Activated CD8-positive, alpha-beta T cell treated with anti-CD3 and anti-CD28 coated beads for 36 hours (primary cell): Measurements from ENCODE around the gene KIF2A. TPM values are rescaled to one million over a fixed set of nuclear protein-coding genes. Genes with fewer than 3 reads are reported as not detected.

ENCODE experiments used
- ATAC-seq: fragments of 200-7000 bp; cut with Tn5 transposase; one replicate; pipeline ENCODE4 v1.10.0; 2021; ENCODE audit warnings: mild to moderate bottlenecking, moderate library complexity
- CTCF ChIA-PET: fragments of 350-600 bp; sonication (Branson Sonifier 250); formaldehyde crosslinking; loops from one replicate; lab custom pipeline; 2021; ENCODE audit warnings: antibody characterized with exemption; lab: Charles Lee
- POLR2A ChIA-PET: fragments of 350-600 bp; sonication (Branson Sonifier 250); formaldehyde crosslinking; loops from one replicate; lab custom pipeline; 2021; ENCODE audit warnings: antibody characterized with exemption; lab: Charles Lee
- DNase-seq: peaks from one replicate; pipeline ENCODE4 v3.0.0-alpha.2; 2020
- H3K27ac Mint-ChIP-seq: one replicate; pipeline ENCODE4 v1.8.0; 2021; ENCODE audit warnings: mild to moderate bottlenecking, mixed read lengths
- H3K27me3 Mint-ChIP-seq: one replicate; pipeline ENCODE4 v1.8.0; 2021; ENCODE audit warnings: mixed read lengths
- H3K36me3 Mint-ChIP-seq: one replicate; pipeline ENCODE4 v1.8.0; 2021; ENCODE audit warnings: low read depth, mixed read lengths
- H3K4me1 Mint-ChIP-seq: one replicate; pipeline ENCODE4 v1.8.0; 2021; ENCODE audit warnings: low read depth, mixed read lengths
- H3K4me3 Mint-ChIP-seq: one replicate; pipeline ENCODE4 v1.8.0; 2021; ENCODE audit warnings: mild to moderate bottlenecking, moderate library complexity, mixed read lengths
- H3K9me3 Mint-ChIP-seq: one replicate; pipeline ENCODE4 v1.8.0; 2021; ENCODE audit warnings: mixed read lengths
- CTCF ChIP-seq: fragments of 200-600 bp; IDR thresholded peaks from one replicate; pipeline ENCODE4 v1.8.0; 2022; ENCODE audit warnings: antibody characterized with exemption, mild to moderate bottlenecking
- intact Hi-C: fragments of 100-400 bp; cut with micrococcal nuclease; formaldehyde crosslinking; loops from one replicate; pipeline ENCODE4 v1.10.0; 2022
- total RNA-seq, 2 experiments: library from RNA; stranded (reverse); gene quantifications; one replicate each; pipeline ENCODE4 v1.2.3, GENCODE V29; 2021

KIF2A gene
- total RNA-seq, 2 experiments from 2014 or later, result 251 to 257 TPM

- H3K4me1 Mint-ChIP-seq, result peaks cover 75% of the 10 kb centered on the region
- POLR2A ChIA-PET, result interaction anchor here (0.6 kb wide), 1 partner anchor 101 kb away, joined by 3 read pairs; no protein-coding TSS in a partner anchor
- no peak for ATAC-seq
- H3K9me3 Mint-ChIP-seq, result no peaks in the 10 kb centered on the region
- no peak overlapping the region for H3K4me3 Mint-ChIP-seq
- CTCF ChIA-PET, result interaction anchor here (1.2 to 2.3 kb wide), 2 partner anchors 29 to 88 kb away, joined by 4 to 5 read pairs; no protein-coding TSS in a partner anchor
- no peaks in the 10 kb centered on the region for H3K27me3 Mint-ChIP-seq
- TF ChIP-seq CTCF, result no peak
- H3K27ac Mint-ChIP-seq, result peak overlapping the region; percentile 56
- DNase-seq, result no peak
- H3K36me3 Mint-ChIP-seq, result peaks cover 73% of the 10 kb centered on the region
- intact Hi-C loops, result no loop called here
Measured at GRCh38 chr5:62312674-62313073, 6.7 kb downstream of the KIF2A start.

- TF ChIP-seq CTCF, result no peak
- ChIA-PET CTCF (interaction anchor here (0.9 to 1.6 kb wide), 4 partner anchors 15 to 90 kb away, joined by 3 to 4 read pairs (median 3); no protein-coding TSS in a partner anchor), POLR2A (interaction anchor here (0.9 to 4.3 kb wide), 3 partner anchors 10 to 90 kb away, joined by 3 to 22 read pairs (median 3); no protein-coding TSS in a partner anchor)
- peak overlapping the region; percentile 65 for H3K27ac Mint-ChIP-seq
- intact Hi-C loops, result no loop called here
- peaks cover 71% of the 10 kb centered on the region for H3K36me3 Mint-ChIP-seq
- no peak overlapping the region for H3K4me3 Mint-ChIP-seq
- no peak for ATAC-seq
- H3K27me3 Mint-ChIP-seq, result no peaks in the 10 kb centered on the region
- H3K4me1 Mint-ChIP-seq, result peaks cover 81% of the 10 kb centered on the region
- no peak for DNase-seq
- H3K9me3 Mint-ChIP-seq, result no peaks in the 10 kb centered on the region
Measured at GRCh38 chr5:62314213-62314830, 8.3 kb downstream of the KIF2A start.

- ChIA-PET POLR2A (interaction anchor here (0.5 to 5.3 kb wide), 6 partner anchors 8 to 57 kb away, joined by 3 to 28 read pairs (median 6); partner anchors contain the start of gene KIF2A), CTCF (interaction anchor here (0.8 to 1.6 kb wide), 3 partner anchors 14 to 92 kb away, joined by 3 to 4 read pairs (median 4); no protein-coding TSS in a partner anchor)
- TF ChIP-seq CTCF, result no peak
- Mint-ChIP-seq H3K4me1 (peaks cover 79% of the 10 kb centered on the region), H3K9me3 (no peaks in the 10 kb centered on the region), H3K27me3 (no peaks in the 10 kb centered on the region), H3K4me3 (no peak overlapping the region), H3K27ac (peak overlapping the region; percentile 74), H3K36me3 (peaks cover 64% of the 10 kb centered on the region)
- no peak for DNase-seq
- no peak for ATAC-seq
- intact Hi-C loops, result no loop called here
Measured at GRCh38 chr5:62315376-62316175, 9.6 kb downstream of the KIF2A start.

GRCh38 chr5:62316176-62316502 is 10.1 kb downstream of the KIF2A start:
- CTCF ChIA-PET, result interaction anchor here (0.8 to 1.3 kb wide), 2 partner anchors 42 to 93 kb away, joined by 3 to 4 read pairs; no protein-coding TSS in a partner anchor
- no peaks in the 10 kb centered on the region for H3K9me3 Mint-ChIP-seq
- H3K4me1 Mint-ChIP-seq, result peaks cover 79% of the 10 kb centered on the region
- POLR2A ChIA-PET, result interaction anchor here (1.2 to 5.3 kb wide), 4 partner anchors 8 to 13 kb away, joined by 5 to 28 read pairs (median 14); partner anchors contain the start of gene KIF2A
- no peak overlapping the region for H3K4me3 Mint-ChIP-seq
- peak overlapping the region; percentile 40 for H3K27ac Mint-ChIP-seq
- H3K36me3 Mint-ChIP-seq, result peaks cover 61% of the 10 kb centered on the region
- ATAC-seq (no peak), DNase-seq (no peak)
- no peaks in the 10 kb centered on the region for H3K27me3 Mint-ChIP-seq
- no peak for TF ChIP-seq CTCF
- intact Hi-C loops, result no loop called here
